HG02763 (cell line): ENCODE measurements around the gene TMEM132D.

Experiments used
- ATAC-seq: cut with Tn5 transposase; IDR thresholded peaks from one replicate; pipeline ENCODE4 v1.9.1; 2021; ENCODE audit warnings: mild to moderate bottlenecking, moderate library complexity; ENCODE audit not compliant: unreplicated experiment

Gene TMEM132D

GRCh38 chr12:129827102-129827865 lies 76.5 kb downstream of the TMEM132D start:
- no peak for ATAC-seq

GRCh38 chr12:129826273-129826672 lies 77.6 kb downstream of the TMEM132D start:
- ATAC-seq = no peak

- no peak for ATAC-seq
Measured at GRCh38 chr12:129825316-129825715, 78.5 kb downstream of the TMEM132D start.

- no peak for ATAC-seq
Measured at GRCh38 chr12:129821964-129822363, 81.9 kb downstream of the TMEM132D start.

GRCh38 chr12:129819391-129819790 lies 84.4 kb downstream of the TMEM132D start:
- no peak for ATAC-seq

- no peak for ATAC-seq
Measured at GRCh38 chr12:129815846-129816245, 88.0 kb downstream of the TMEM132D start.

GRCh38 chr12:129811963-129812362 lies 91.9 kb downstream of the TMEM132D start:
- no peak for ATAC-seq

- no peak for ATAC-seq
Measured at GRCh38 chr12:129807136-129807535, 96.7 kb downstream of the TMEM132D start.

GRCh38 chr12:129791396-129791795 lies 112.4 kb downstream of the TMEM132D start:
- ATAC-seq = no peak

GRCh38 chr12:129790930-129791329 lies 112.9 kb downstream of the TMEM132D start:
- ATAC-seq = no peak

- ATAC-seq = no peak
Measured at GRCh38 chr12:129790331-129790730, 113.5 kb downstream of the TMEM132D start.

GRCh38 chr12:129789921-129790320 lies 113.9 kb downstream of the TMEM132D start:
- ATAC-seq = no peak

- no peak for ATAC-seq
Measured at GRCh38 chr12:129788506-129789084, 115.2 kb downstream of the TMEM132D start.

GRCh38 chr12:129779989-129780388 lies 123.8 kb downstream of the TMEM132D start:
- ATAC-seq = no peak

- no peak for ATAC-seq
Measured at GRCh38 chr12:129779033-129779432, 124.8 kb downstream of the TMEM132D start.

GRCh38 chr12:129776977-129777667 lies 126.7 kb downstream of the TMEM132D start:
- no peak for ATAC-seq

- ATAC-seq = no peak
Measured at GRCh38 chr12:129772501-129773493, 131.0 kb downstream of the TMEM132D start.

- ATAC-seq = no peak
Measured at GRCh38 chr12:129771238-129771637, 132.6 kb downstream of the TMEM132D start.

- no peak for ATAC-seq
Measured at GRCh38 chr12:129765719-129766118, 138.1 kb downstream of the TMEM132D start.

- no peak for ATAC-seq
Measured at GRCh38 chr12:129762436-129762835, 141.4 kb downstream of the TMEM132D start.

GRCh38 chr12:129753586-129753985 lies 150.2 kb downstream of the TMEM132D start:
- ATAC-seq = no peak
